ENCODE results near the gene ADAM29. TPM values are rescaled to one million over a fixed set of nuclear protein-coding genes. Genes with fewer than 3 reads are reported as not detected.
"Not testable (repeated sequence)": the region's sequence is repeated elsewhere in the genome, so short reads cannot be mapped to it uniquely, and the experiment has no call there.

ADAM29 gene
- not detected for total RNA-seq
- long read RNA-seq: 0 reads

DNA sequence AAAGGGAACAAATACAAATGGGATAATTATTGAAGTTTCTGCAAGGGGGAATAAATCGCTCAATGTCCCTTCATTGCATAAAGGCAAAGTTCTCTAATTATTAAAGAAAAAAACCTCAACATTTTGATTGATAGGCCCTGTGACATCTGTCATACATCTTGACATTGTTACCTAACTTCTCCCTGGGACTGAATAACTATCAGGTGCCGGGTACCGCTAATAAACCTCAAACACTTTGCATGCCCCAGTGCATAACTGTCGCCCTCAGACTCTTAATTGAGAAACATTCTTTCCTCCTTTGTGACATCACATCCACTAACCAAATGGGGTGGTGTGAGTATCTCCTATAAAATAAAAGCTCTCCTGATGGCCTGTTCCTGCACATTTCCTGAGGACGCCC, at the start of gene ADAM29:
Gene ADAM29 (plus strand): TSS at position 301 of the 400 bp plus-strand sequence. CDS start 57,168 bp downstream, outside the sequence.
- no peak for TF ChIP-seq CTCF (IDR thresholded peaks at IDR 0.05)

DNA sequence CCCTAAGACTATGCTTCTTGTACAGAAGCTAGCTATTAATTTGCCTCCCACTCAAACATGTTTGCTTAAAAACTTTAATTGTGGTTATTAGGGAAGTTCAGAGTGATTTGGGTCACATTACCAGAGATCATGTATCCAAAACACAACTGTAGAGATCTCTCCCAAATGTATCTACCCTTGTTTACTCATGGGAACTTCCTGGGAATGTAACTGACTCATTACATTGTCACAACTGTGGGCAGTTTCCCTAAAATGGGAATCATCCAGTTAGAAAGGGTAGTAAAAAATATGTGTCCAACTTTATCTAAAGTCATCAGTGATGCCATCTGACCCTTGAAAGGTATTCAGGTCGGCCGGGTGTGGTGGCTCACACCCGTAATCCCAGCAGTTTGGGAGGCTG, 48.8 kb upstream of the ADAM29 start:
- no peak overlapping the region for H3K4me3 ChIP-seq
- ATAC-seq (no peak), DNase-seq (no peak)
- no peak for TF ChIP-seq CTCF (IDR thresholded peaks at IDR 0.05)
- H3K9me3 ChIP-seq: no peaks in the 10 kb centered on the region
- intact Hi-C loops (cut with DNase I): no loop called here
- no peaks in the 10 kb centered on the region for H3K4me1 ChIP-seq
- H3K27me3 ChIP-seq (ENCODE audit: low read depth): no peaks in the 10 kb centered on the region
- no peaks in the 10 kb centered on the region for H3K36me3 ChIP-seq
- no peak overlapping the region for H3K27ac ChIP-seq

More for the DNA sequence above, at the start of gene ADAM29:
- no peaks in the 10 kb centered on the region for H3K4me1 ChIP-seq
- ATAC-seq (no peak), DNase-seq (no peak)
- no peaks in the 10 kb centered on the region for H3K9me3 ChIP-seq
- no peaks in the 10 kb centered on the region for H3K36me3 ChIP-seq
- H3K27me3 ChIP-seq (ENCODE audit: low read depth): no peaks in the 10 kb centered on the region
- no peak within 1 kb of the TSS for H3K4me3 ChIP-seq
- H3K27ac ChIP-seq: no peak within 1 kb of the TSS
- intact Hi-C loops (cut with DNase I): no loop called here

- H3K4me3 ChIP-seq: no peak overlapping the region
- intact Hi-C loops (cut with DNase I): no loop called here
- no peaks in the 10 kb centered on the region for H3K9me3 ChIP-seq
- H3K27me3 ChIP-seq (ENCODE audit: low read depth): no peaks in the 10 kb centered on the region
- TF ChIP-seq CTCF (IDR thresholded peaks at IDR 0.05): no peak
- DNase-seq (no peak), ATAC-seq (no peak)
- no peaks in the 10 kb centered on the region for H3K36me3 ChIP-seq
- no peaks in the 10 kb centered on the region for H3K4me1 ChIP-seq
- no peak overlapping the region for H3K27ac ChIP-seq
Observed at GRCh38 chr4:174870311-174870710, 47.8 kb upstream of the ADAM29 start.

- intact Hi-C loops (cut with DNase I): no loop called here
- no peak overlapping the region for H3K27ac ChIP-seq
- DNase-seq (no peak), ATAC-seq (peak; percentile 50 to 78)
- no peaks in the 10 kb centered on the region for H3K4me1 ChIP-seq
- H3K4me3 ChIP-seq: no peak overlapping the region
- no peaks in the 10 kb centered on the region for H3K9me3 ChIP-seq
- TF ChIP-seq CTCF (IDR thresholded peaks at IDR 0.05): no peak
- H3K27me3 ChIP-seq (ENCODE audit: low read depth): no peaks in the 10 kb centered on the region
- no peaks in the 10 kb centered on the region for H3K36me3 ChIP-seq
Observed at GRCh38 chr4:174871407-174871806, 46.8 kb upstream of the ADAM29 start.

DNA sequence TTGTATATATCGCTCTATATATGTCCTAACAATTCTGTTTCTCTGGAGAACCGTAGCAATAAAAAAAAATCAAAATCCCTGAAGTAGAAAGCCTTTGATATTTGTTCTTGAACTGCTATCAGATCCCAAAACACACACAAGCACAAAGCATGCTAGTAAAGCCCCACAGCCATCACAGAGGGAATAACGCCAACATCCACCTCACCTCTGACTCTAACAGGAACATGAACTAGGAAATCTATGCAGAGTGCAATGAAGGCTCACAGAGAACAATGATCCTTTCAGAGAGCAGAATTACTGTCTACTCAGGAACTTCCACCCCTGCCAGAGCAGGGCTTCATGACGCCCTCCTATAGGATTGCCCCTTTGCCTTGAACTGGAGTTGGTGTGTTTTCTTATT, 45.0 kb upstream of the ADAM29 start:
- ATAC-seq; H3K4me3 ChIP-seq; H3K27ac ChIP-seq; H3K4me1 ChIP-seq; H3K9me3 ChIP-seq; intact Hi-C loops (cut with DNase I); H3K36me3 ChIP-seq; H3K27me3 ChIP-seq (ENCODE audit: low read depth); DNase-seq: not testable (repeated sequence)

- no peaks in the 10 kb centered on the region for H3K4me1 ChIP-seq
- H3K36me3 ChIP-seq: no peaks in the 10 kb centered on the region
- ATAC-seq: no peak
- no peak overlapping the region for H3K27ac ChIP-seq
- DNase-seq: no peak
- H3K9me3 ChIP-seq: no peaks in the 10 kb centered on the region
- no peaks in the 10 kb centered on the region for H3K27me3 ChIP-seq (ENCODE audit: low read depth)
- no peak overlapping the region for H3K4me3 ChIP-seq
- intact Hi-C loops (cut with DNase I): no loop called here
- no peak for TF ChIP-seq CTCF (IDR thresholded peaks at IDR 0.05)
Observed at GRCh38 chr4:174873931-174874330, 44.2 kb upstream of the ADAM29 start.

All from lower lobe of right lung (tissue), 2 donors.